Measurements from ENCODE around the gene DNAL1. TPM values are rescaled to one million over a fixed set of nuclear protein-coding genes. Genes with fewer than 3 reads are reported as not detected.
A peak's percentile ranks its signal among the peaks of the same experiment; 100 is the strongest.

DNAL1 gene
- polyA plus RNA-seq, 1 donor (not counting 4 experiments of a cell fraction or from before 2014, with no cell fraction given): 8.4 TPM

GRCh38 chr14:73613419-73613963 is 31.3 kb upstream of the DNAL1 start:
- Histone ChIP-seq H3K4me2 (ENCODE audit: control insufficient read depth, extremely low read depth, insufficient read depth, low read depth, low read length) (peak overlapping the region; percentile 80), H2AFZ (ENCODE audit: control insufficient read depth, low read length) (no peak overlapping the region), H3K9me3 (ENCODE audit: control insufficient read depth, low read depth, low read length) (no peaks in the 10 kb centered on the region), H3K27me3 (ENCODE audit: control insufficient read depth, extremely low read depth, insufficient read depth, low read length) (no peaks in the 10 kb centered on the region), H3K9ac (ENCODE audit: control insufficient read depth, extremely low read depth, insufficient read depth, low read length) (no peak overlapping the region), H3K79me2 (ENCODE audit: control insufficient read depth, insufficient read depth, low read length) (no peaks in the 10 kb centered on the region), H3K9me1 (ENCODE audit: control insufficient read depth, extremely low read depth, insufficient read depth, low read length) (no peaks in the 10 kb centered on the region), H3K4me1 (ENCODE audit: control insufficient read depth, extremely low read depth, insufficient read depth, low read length) (peaks cover 5% of the 10 kb centered on the region), H3K36me3 (ENCODE audit: control insufficient read depth in 2 of 2, extremely low read depth in 1 of 2, insufficient read depth in 2 of 2, low read length in 2 of 2) (no peaks in the 10 kb centered on the region), H3K27ac (ENCODE audit: control insufficient read depth, insufficient read depth, low read length) (no peak overlapping the region), H3K4me3 (ENCODE audit: control insufficient read depth in 2 of 3, extremely low read depth in 1 of 3, insufficient read depth in 2 of 3, low read depth in 1 of 3, low read length in 3 of 3) (peak overlapping the region in 1 of 3 experiments; percentile 63), H4K20me1 (ENCODE audit: control insufficient read depth, extremely low read depth, insufficient read depth, low read length) (no peaks in the 10 kb centered on the region)
- dilution Hi-C loops (cut with MboI; ENCODE audit: extremely low pct_ligation_motif_present, low sequenced_read_pairs): no loop called here
- FAIRE-seq: no peak
- TF ChIP-seq EZH2 (IDR thresholded peaks at IDR 0.05; ENCODE audit: low read length): no peak
- TF ChIP-seq, protein P1, sequence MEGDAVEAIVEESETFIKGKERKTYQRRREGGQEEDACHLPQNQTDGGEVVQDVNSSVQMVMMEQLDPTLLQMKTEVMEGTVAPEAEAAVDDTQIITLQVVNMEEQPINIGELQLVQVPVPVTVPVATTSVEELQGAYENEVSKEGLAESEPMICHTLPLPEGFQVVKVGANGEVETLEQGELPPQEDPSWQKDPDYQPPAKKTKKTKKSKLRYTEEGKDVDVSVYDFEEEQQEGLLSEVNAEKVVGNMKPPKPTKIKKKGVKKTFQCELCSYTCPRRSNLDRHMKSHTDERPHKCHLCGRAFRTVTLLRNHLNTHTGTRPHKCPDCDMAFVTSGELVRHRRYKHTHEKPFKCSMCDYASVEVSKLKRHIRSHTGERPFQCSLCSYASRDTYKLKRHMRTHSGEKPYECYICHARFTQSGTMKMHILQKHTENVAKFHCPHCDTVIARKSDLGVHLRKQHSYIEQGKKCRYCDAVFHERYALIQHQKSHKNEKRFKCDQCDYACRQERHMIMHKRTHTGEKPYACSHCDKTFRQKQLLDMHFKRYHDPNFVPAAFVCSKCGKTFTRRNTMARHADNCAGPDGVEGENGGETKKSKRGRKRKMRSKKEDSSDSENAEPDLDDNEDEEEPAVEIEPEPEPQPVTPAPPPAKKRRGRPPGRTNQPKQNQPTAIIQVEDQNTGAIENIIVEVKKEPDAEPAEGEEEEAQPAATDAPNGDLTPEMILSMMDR (optimal IDR thresholded peaks at IDR 0.05 in 1 of 3, IDR thresholded peaks at IDR 0.05 in 1 of 3, conservative IDR thresholded peaks at IDR 0.05 in 1 of 3; ENCODE audit: extremely low read depth in 1 of 3, insufficient read depth in 2 of 3, low read length in 3 of 3): no peak
- no peak for DNase-seq (ENCODE audit: low read depth, low spot score)

DNA sequence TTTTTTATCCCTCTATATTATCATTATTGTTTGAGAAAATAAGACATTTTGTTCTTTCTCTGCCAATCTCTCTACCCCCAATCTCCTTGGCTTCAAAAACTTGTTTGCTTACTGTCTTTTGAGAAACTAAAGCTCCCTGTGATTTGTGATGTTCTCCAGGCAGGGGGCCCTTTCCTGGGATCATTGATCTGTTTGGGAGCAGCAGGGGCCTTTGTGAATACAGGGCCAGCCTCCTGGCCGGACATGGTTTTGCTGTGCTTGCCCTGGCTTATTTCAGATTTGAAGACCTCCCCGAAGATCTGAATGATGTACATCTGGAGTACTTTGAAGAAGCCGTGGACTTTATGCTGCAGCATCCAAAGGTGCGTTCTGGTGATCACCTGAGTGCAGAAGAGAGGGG is 28.0 kb upstream of the DNAL1 start:
- Histone ChIP-seq H3K79me2 (ENCODE audit: control insufficient read depth, insufficient read depth, low read length) (no peaks in the 10 kb centered on the region), H2AFZ (ENCODE audit: control insufficient read depth, low read length) (no peak overlapping the region), H3K9me1 (ENCODE audit: control insufficient read depth, extremely low read depth, insufficient read depth, low read length) (no peaks in the 10 kb centered on the region), H3K4me2 (ENCODE audit: control insufficient read depth, extremely low read depth, insufficient read depth, low read depth, low read length) (no peak overlapping the region), H3K27me3 (ENCODE audit: control insufficient read depth, extremely low read depth, insufficient read depth, low read length) (no peaks in the 10 kb centered on the region), H3K9me3 (ENCODE audit: control insufficient read depth, low read depth, low read length) (no peaks in the 10 kb centered on the region), H3K4me1 (ENCODE audit: control insufficient read depth, extremely low read depth, insufficient read depth, low read length) (peaks cover 5% of the 10 kb centered on the region), H3K36me3 (ENCODE audit: control insufficient read depth in 2 of 2, extremely low read depth in 1 of 2, insufficient read depth in 2 of 2, low read length in 2 of 2) (no peaks in the 10 kb centered on the region), H4K20me1 (ENCODE audit: control insufficient read depth, extremely low read depth, insufficient read depth, low read length) (no peaks in the 10 kb centered on the region), H3K9ac (ENCODE audit: control insufficient read depth, extremely low read depth, insufficient read depth, low read length) (no peak overlapping the region), H3K27ac (ENCODE audit: control insufficient read depth, insufficient read depth, low read length) (no peak overlapping the region), H3K4me3 (ENCODE audit: control insufficient read depth in 2 of 3, extremely low read depth in 1 of 3, insufficient read depth in 2 of 3, low read depth in 1 of 3, low read length in 3 of 3) (no peak overlapping the region)
- DNase-seq (ENCODE audit: low read depth, low spot score) (no peak), FAIRE-seq (no peak)
- dilution Hi-C loops (cut with MboI; ENCODE audit: extremely low pct_ligation_motif_present, low sequenced_read_pairs): no loop called here
- TF ChIP-seq EZH2 (IDR thresholded peaks at IDR 0.05; ENCODE audit: low read length): no peak
- TF ChIP-seq, protein P1 (optimal IDR thresholded peaks at IDR 0.05 in 1 of 3, IDR thresholded peaks at IDR 0.05 in 1 of 3, conservative IDR thresholded peaks at IDR 0.05 in 1 of 3; ENCODE audit: extremely low read depth in 1 of 3, insufficient read depth in 2 of 3, low read length in 3 of 3): no peak

Measured in keratinocyte (primary cell).